Ovary (tissue), 3 donors: ENCODE data around the gene FGGY.

Source experiments
- CTCF ChIP-seq, 3 donors: fragments of 450-650 bp in 2 of 3; fragments of 200-600 bp in 1 of 3; IDR thresholded peaks; one replicate each; pipeline versions ENCODE4 v1.5.1 to v1.8.0; 2016 to 2022; ENCODE audit warnings: antibody characterized with exemption in 3 of 3, mild to moderate bottlenecking in 1 of 3
- EP300 ChIP-seq: sonication (generic); formaldehyde crosslinking; IDR thresholded peaks from one replicate; pipeline ENCODE4 v1.6.1; 2017; ENCODE audit warnings: antibody characterized with exemption
- POLR2A ChIP-seq: fragments of 450-650 bp; IDR thresholded peaks from one replicate; pipeline ENCODE4 v1.6.1; 2017; ENCODE audit warnings: antibody characterized with exemption, mild to moderate bottlenecking, moderate library complexity
- donor health status: DM: no; HTN: no; CAD: no.

GRCh38 chr1:59670662-59671061, 373.8 kb downstream of the FGGY start:
- TF ChIP-seq EP300 = no peak
- TF ChIP-seq POLR2A = no peak
- TF ChIP-seq CTCF (IDR thresholded peaks at IDR 0.05) = no peak
